ENCODE measurements around the gene PRKG1.
"Not testable (repeated sequence)": the region's sequence is repeated elsewhere in the genome, so short reads cannot be mapped to it uniquely, and the experiment has no call there.

The PRKG1 gene

GRCh38 chr10:52119507-52119906 is 1045.2 kb downstream of the PRKG1 start:
- DNase-seq = no peak

- DNase-seq = no peak
These were observed 1047.4 kb downstream of the PRKG1 start for GRCh38 chr10:52121688-52122087.

- no peak for DNase-seq
These were observed 1053.9 kb downstream of the PRKG1 start for GRCh38 chr10:52128056-52128683.

GRCh38 chr10:52129410-52130178 is 1055.3 kb downstream of the PRKG1 start:
- DNase-seq = no peak

GRCh38 chr10:52135101-52135500 is 1060.8 kb downstream of the PRKG1 start:
- DNase-seq = no peak

GRCh38 chr10:52136921-52137320 is 1062.6 kb downstream of the PRKG1 start:
- no peak for DNase-seq

GRCh38 chr10:52143338-52143737 is 1069.1 kb downstream of the PRKG1 start:
- DNase-seq = no peak

GRCh38 chr10:52145636-52146035 is 1071.3 kb downstream of the PRKG1 start:
- no peak for DNase-seq

GRCh38 chr10:52146766-52147165 is 1072.5 kb downstream of the PRKG1 start:
- no peak for DNase-seq

GRCh38 chr10:52170776-52171175 is 1096.5 kb downstream of the PRKG1 start:
- DNase-seq = no peak

- no peak for DNase-seq
These were observed 1098.3 kb downstream of the PRKG1 start for GRCh38 chr10:52172581-52172980.

- DNase-seq = no peak
These were observed 1111.0 kb downstream of the PRKG1 start for GRCh38 chr10:52185256-52185655.

- DNase-seq = no peak
These were observed 1113.4 kb downstream of the PRKG1 start for GRCh38 chr10:52187521-52188258.

- DNase-seq = no peak
These were observed 1116.8 kb downstream of the PRKG1 start for GRCh38 chr10:52191049-52191448.

GRCh38 chr10:52194191-52194590 is 1119.9 kb downstream of the PRKG1 start:
- no peak for DNase-seq

- no peak for DNase-seq
These were observed 1120.4 kb downstream of the PRKG1 start for GRCh38 chr10:52194716-52195115.

GRCh38 chr10:52197098-52197497 is 1122.8 kb downstream of the PRKG1 start:
- no peak for DNase-seq

GRCh38 chr10:52198540-52198939 is 1124.3 kb downstream of the PRKG1 start:
- no peak for DNase-seq

- DNase-seq = not testable (repeated sequence)
These were observed 1130.6 kb downstream of the PRKG1 start for GRCh38 chr10:52204906-52205305.

- DNase-seq = no peak
These were observed 1134.1 kb downstream of the PRKG1 start for GRCh38 chr10:52208365-52208764.

- no peak for DNase-seq
These were observed 1135.9 kb downstream of the PRKG1 start for GRCh38 chr10:52210161-52210560.

- DNase-seq = no peak
These were observed 1137.8 kb downstream of the PRKG1 start for GRCh38 chr10:52212062-52212461.

- DNase-seq = no peak
These were observed 1138.5 kb downstream of the PRKG1 start for GRCh38 chr10:52212802-52213201.

GRCh38 chr10:52213321-52213752 is 1139.0 kb downstream of the PRKG1 start:
- DNase-seq = no peak
